HG03565 (cell line): ENCODE data around the gene RBM5.

Experiments
- ATAC-seq: cut with Tn5 transposase; IDR thresholded peaks from one replicate; pipeline ENCODE4 v1.9.1; 2021; ENCODE audit warnings: mild to moderate bottlenecking, moderate library complexity; ENCODE audit not compliant: unreplicated experiment

Gene RBM5

GRCh38 chr3:50121072-50122032, 32.6 kb downstream of the RBM5 start:
- no peak for ATAC-seq

- ATAC-seq, result no peak
These were observed 33.4 kb downstream of the RBM5 start for GRCh38 chr3:50122071-50122470.

DNA sequence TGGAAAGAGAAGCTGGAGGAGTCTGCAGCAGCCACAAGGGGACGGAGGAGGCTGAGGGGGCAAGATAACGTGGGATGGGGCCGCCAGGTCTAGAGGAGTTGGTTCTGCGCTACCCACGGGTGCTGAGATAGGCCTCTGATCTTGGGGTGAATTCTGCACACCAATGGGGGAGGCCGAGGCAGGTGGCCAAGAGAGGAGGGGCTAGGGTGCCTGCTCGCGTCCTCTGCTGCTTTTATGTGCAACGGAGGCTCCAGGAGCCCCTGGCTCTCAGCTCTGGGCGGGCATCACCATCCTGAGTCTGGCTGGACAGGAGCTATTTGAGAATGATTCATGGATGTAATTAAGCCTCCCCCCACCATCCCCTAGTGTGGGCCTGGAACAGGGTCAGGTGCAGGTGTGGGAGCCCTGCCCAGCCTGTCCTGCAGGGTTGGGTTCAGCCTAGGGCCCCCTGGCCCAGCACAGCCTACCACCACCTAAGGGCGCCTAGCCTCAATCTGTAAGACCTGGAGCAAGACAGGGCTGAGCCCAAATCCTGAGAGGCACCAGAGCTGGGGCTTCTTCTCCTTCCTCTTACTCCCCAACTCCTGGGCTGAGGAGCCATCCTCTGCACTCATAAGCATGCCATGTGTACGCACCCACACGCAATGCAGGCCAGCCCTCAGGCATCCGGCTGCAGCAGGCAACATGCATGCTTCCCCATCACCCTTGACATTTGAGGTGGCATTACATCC, 34.1 kb downstream of the RBM5 start:
- ATAC-seq, result no peak

- ATAC-seq, result no peak
These were observed 34.8 kb downstream of the RBM5 start for GRCh38 chr3:50123394-50124051.

GRCh38 chr3:50124052-50124799, 35.5 kb downstream of the RBM5 start:
- no peak for ATAC-seq

- no peak for ATAC-seq
These were observed 36.1 kb downstream of the RBM5 start for GRCh38 chr3:50124800-50125178.

GRCh38 chr3:50125541-50126286, 37.0 kb downstream of the RBM5 start:
- no peak for ATAC-seq

GRCh38 chr3:50126287-50127211, 37.8 kb downstream of the RBM5 start:
- no peak for ATAC-seq

DNA sequence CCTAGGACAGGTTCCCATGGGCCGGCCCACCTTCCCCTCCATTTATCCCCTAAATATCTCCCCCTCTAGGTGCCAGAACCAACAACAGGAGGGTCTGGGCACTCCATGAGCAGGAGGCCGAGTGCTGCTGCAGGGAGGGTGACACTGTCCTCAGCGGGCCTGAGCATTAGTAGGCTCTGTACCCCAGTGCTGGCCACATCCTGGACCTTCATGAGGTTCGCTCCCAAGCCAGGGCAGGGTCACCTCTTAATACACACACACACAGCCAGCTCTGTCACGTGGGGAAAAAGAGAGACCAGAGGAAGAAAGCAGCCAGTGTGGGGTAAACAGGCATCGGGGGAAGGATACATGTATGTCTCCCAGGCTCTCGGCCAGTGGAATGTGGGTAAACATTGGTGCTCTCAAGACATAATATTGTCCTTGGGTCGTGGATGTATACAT, 38.6 kb downstream of the RBM5 start:
- ATAC-seq, result no peak

- ATAC-seq, result no peak
These were observed 39.3 kb downstream of the RBM5 start for GRCh38 chr3:50128001-50128400.

- ATAC-seq, result no peak
These were observed 41.7 kb downstream of the RBM5 start for GRCh38 chr3:50130436-50130835.

GRCh38 chr3:50132421-50133282, 43.9 kb downstream of the RBM5 start:
- ATAC-seq, result no peak

GRCh38 chr3:50133283-50133615, 44.5 kb downstream of the RBM5 start:
- ATAC-seq, result no peak

GRCh38 chr3:50134367-50134766, 45.6 kb downstream of the RBM5 start:
- no peak for ATAC-seq

DNA sequence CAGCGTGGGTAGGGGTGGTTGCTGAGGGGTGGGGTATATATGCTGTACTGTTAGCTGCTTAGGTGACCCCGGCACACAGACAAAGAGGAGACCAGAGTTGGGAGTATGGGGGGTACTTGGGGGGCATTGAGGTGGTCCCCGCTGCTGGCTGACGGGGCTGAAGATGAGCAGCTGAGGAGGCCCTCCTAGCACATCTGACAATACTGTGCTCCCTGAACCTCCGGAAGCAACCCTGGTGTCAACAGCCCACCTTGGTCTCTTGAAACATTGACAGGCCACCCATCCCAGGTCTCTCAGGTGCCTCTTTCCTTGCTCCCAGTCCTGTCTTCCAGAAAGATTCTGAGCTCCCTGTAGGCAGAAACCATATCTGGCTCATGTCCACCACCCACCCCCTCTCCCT, 47.2 kb downstream of the RBM5 start:
- no peak for ATAC-seq

DNA sequence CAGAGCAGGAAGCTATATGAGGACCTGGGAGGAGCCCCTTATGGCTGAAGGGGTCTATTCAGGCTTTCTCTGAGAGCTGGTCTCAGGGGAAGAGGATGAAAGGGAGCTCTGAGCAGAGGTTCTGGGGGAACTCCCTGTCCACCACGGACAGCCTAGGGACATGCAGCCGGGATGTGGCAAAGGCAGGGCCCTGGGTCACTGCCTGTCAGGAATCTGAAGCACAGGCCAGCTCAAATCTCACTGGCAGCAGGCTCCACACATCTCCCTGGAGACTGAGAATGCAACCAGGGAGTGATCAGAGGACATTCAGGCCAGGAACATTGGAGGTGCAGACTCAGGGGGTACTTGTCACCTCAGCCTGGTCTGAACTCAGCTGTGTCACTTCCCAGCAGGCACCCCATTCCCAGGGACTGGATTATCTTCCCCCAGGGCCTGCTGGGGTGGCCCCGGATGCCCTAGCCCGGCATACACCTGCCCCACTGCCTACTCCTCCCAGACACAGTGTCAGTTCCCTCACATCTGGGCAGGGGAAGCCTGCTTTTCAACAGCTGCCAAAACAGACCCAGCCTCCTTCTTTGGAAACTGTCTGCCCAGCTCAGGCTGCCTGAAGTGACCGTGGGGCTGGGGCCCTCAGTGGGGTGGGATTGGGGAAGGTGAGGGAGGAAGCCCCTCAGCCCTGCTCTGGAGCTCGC, 48.1 kb downstream of the RBM5 start:
- no peak for ATAC-seq

DNA sequence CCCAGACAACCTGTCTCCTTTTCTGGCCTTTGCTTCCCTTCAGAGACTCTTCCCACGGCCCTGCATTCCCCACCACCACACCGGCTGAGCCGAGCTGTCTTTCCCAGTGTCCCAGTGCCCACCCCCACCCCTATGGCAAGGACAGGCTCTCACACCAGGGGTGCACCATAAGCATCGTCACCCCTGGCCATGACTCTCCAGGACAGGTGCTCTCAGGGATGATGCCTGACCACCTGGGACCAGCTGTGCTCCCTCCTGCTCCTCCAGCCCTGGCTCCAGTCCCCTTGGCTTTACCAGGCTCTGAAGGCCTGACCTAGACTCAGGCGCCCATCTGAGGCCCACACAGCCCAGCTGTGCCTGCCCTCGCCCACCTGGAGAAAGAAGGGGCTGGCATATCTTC, 48.8 kb downstream of the RBM5 start:
- no peak for ATAC-seq
